Kasumi-1 (cell line): ENCODE measurements around the gene THAP11.

Source experiments
- DNase-seq, 2 experiments: peaks; one replicate each; lab custom pipeline; 2025; lab: John Stamatoyannopoulos, UW

Gene THAP11

GRCh38 chr16:67883872-67884261, 41.7 kb downstream of the THAP11 start:
- no peak for DNase-seq

- DNase-seq, result no peak
These were observed 42.6 kb downstream of the THAP11 start, which contains the start of gene NRN1L for GRCh38 chr16:67884684-67885083. TSS of gene NRN1L (plus strand) at chr16:67884885. CDS start at chr16:67884904, 19 bp downstream.

- DNase-seq, result no peak
These were observed 43.4 kb downstream of the THAP11 start for GRCh38 chr16:67885545-67885944.

- no peak for DNase-seq
These were observed 43.9 kb downstream of the THAP11 start for GRCh38 chr16:67885976-67886375.

GRCh38 chr16:67886387-67886786, 44.3 kb downstream of the THAP11 start:
- no peak for DNase-seq

GRCh38 chr16:67888331-67888730, 46.2 kb downstream of the THAP11 start:
- no peak for DNase-seq

- no peak for DNase-seq
These were observed 50.3 kb downstream of the THAP11 start for GRCh38 chr16:67892375-67892774.

GRCh38 chr16:67892899-67893742, 51.0 kb downstream of the THAP11 start, which contains the start of gene PSKH1:
TSS of gene PSKH1 (plus strand) at chr16:67893254. CDS start at chr16:67908750, 15,496 bp downstream.
- peak; percentile 97 to 98 for DNase-seq
